GM18909 (cell line): ENCODE results near the gene IFITM1.
"Not testable (repeated sequence)": the region's sequence is repeated elsewhere in the genome, so short reads cannot be mapped to it uniquely, and the experiment has no call there.

Experiments used
- ATAC-seq: cut with Tn5 transposase; IDR thresholded peaks from one replicate; pipeline ENCODE4 v1.9.1; 2021; ENCODE audit warnings: mild to moderate bottlenecking; ENCODE audit not compliant: unreplicated experiment, poor library complexity

Gene IFITM1

GRCh38 chr11:360326-361280 is 46.8 kb downstream of the IFITM1 start:
- ATAC-seq, result no peak

GRCh38 chr11:362642-363442 is 49.0 kb downstream of the IFITM1 start:
- ATAC-seq, result no peak

- not testable (repeated sequence) for ATAC-seq
Observed at GRCh38 chr11:363443-363805, 49.6 kb downstream of the IFITM1 start.

DNA sequence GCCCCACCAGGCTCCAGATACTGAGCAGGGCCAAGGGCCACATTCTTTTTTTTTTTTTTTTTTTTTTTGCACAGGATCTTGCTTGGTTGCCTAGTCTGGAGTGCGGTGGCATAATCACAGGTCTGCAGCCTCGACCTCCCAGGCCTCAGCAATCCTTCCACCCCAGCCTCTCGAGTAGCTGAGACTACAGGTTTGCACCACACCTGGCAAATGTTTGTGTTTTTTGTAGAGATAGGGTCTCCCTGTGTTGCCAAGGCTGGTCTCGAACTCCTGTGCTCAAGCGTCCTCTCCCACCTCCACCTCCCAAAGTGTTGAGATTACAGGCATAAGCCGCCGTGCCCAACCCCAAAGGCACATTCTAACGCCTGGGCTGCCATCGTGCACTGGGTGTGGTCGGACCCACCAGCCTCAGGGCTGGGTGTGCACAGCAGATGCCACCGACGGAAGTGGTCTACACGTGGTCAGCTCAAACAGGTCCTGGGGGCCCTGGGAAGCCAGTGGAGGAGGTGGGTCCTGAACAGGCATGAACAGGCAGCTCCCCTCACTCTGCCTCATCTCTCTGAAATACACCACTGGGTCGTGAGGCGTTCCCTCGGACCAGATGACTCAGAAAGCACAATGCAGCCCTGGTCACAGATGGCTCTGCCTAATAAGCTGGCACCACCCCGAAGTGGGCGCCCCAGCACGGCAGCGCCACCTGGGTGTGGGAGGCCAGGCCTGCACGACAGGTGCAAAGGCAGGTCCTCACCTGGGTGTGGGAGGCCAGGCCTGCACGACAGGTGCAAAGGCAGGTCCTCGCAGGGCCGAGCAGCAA is 50.3 kb downstream of the IFITM1 start:
- ATAC-seq, result no peak
